T-helper 2 cell treated with Interferon-gamma antibody and Interleukin-4, amounts not matched to agents 100 ng/mL and 5 ng/mL, for 36 hours (primary cell): Measurements from ENCODE around the gene HLCS. TPM values are rescaled to one million over a fixed set of nuclear protein-coding genes. Genes with fewer than 3 reads are reported as not detected.

Experiments used
- intact Hi-C: fragments of 100-400 bp; cut with micrococcal nuclease; formaldehyde crosslinking; loops from one replicate; pipeline ENCODE4 v1.15.1; 2023
- total RNA-seq: library from RNA; stranded (reverse); gene quantifications from 2 replicates; pipeline ENCODE4 v1.2.3, GENCODE V29; 2022

Gene HLCS
- total RNA-seq, 1 donor from 2014 or later: 19.4 TPM

GRCh38 chr21:36852864-36853263 is 113.6 kb downstream of the HLCS start:
- intact Hi-C loops: no loop called here

DNA sequence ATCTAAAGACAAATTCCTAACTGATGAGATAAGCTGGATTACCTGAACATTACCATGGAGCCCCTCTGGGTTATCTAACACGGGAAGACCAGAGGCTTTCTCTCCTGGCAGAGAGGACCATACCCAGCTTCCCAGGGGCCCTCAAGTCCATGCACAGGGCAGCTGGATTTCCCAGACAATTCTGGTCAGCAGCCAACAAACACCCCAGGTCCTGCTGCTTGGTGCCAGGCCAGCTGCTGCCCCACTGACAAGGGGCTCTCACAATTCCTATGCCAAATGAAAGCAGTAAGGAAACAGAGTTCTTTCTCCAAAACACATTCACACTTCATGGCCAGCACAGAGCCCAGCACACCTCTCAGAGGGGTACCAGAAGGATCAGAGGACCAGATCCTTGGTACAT is 114.2 kb downstream of the HLCS start:
- intact Hi-C loops: no loop called here

DNA sequence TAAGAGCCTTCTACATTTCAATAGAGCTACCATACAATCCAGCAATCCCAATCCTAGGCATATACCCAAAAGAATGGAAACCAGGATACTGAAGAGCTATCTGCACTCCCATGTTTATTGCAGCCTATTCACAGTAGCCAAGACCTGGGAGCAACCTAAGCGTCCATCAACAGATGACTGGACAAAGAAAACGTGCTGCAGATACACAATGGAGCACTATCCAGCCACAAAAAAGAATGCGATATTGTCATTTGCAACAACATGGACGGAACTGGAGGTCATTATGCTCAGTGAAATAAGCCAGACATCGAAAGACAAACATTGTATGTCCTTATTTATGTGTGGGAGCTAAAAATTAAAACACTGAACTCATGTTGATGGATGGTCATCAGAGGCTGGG is 115.3 kb downstream of the HLCS start:
- intact Hi-C loops: no loop called here

GRCh38 chr21:36850372-36850771 is 116.1 kb downstream of the HLCS start:
- intact Hi-C loops: no loop called here

DNA sequence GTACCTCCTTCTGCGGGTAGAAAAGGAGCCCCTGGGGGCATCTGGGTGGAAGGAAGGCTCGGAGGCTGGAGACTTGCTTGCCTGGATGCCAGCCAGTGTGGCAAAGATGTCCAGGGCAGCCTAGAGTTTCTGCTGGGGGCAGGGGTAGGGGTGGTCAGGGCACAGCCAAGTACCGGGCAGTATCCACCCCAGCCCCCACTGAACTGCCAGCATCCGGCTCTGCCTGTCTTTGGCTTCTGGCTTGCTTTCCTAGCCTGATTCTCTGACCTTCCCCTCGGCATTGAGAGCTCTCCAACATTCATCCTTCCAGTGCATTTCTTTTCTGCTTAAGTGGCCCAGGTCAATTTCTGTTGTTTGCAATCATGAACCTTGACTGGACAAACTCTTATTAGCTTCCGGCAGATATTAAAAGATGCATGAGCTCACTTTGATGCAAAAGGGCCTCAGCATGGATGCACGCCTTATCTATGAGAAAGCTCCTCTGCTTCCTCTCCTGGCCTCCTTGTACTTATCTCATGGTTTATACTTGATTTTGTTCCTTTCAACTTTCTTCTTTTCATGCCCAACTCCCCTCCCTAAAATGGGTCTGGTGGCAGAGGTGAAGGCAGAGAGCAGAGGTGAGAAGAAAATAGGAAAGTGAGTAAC is 116.9 kb downstream of the HLCS start:
- intact Hi-C loops: no loop called here

DNA sequence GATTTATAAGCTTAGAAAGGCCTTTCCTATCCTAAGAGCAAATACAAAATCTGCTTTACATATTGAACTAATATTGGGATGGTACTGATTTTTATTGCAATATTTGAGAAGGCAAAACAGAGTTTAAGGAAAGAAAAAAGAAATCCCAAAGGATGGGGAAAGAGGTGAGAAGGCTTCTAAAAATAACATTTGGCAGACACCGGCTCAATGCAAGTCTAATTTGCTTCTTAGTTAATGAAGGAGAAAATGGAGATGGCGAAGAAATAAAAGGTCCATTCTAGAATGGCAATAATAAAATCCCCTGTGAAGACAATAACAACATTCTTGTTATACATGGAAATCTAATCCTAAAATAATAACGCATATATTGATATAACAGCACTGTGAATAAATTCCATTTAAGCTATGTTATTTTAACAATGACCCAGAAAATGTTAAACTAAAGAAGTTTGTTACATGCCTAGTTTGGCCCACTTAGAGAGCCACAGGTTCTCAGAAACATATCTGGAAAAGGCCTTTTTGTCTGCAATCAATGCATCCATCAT is 117.7 kb downstream of the HLCS start:
- intact Hi-C loops: no loop called here

DNA sequence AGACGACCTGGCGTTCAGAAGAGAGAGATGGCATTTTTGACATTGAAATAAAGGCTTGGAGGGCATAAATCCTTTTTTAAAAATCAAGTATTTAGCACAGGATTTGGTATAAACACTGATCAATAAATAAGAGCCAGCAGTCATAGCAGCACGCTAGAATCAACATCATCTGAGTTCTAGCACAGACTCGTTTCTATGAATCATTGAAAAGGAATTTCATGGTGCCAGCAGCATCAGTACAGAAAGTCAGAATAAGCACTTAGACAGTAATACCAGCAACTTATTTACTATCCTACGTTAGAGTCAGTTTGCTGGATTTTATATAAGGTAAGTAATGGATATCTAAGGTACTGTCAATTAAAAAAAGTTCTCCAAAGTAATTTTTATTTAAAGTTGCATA is 119.3 kb downstream of the HLCS start:
- intact Hi-C loops: no loop called here

DNA sequence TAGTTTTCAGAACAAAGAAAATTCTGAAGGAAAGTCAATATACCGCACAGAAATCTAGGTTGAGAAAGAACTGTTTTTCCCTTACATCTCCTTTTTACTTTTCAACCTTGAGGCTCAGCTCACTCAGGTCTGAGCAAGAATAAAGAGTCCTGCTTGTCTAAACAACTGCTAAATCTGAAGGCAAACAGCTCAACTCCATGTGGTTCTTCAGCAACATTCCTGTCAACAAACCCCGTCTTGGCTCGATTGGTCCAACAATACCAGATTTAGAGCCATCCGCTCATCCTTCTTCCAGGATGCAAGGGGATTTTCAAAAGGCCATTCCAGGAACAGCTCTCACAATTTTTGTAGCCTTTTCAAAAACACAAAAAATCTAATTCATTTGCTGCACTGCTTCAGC is 119.8 kb downstream of the HLCS start:
- intact Hi-C loops: no loop called here

GRCh38 chr21:36845790-36846189 is 120.7 kb downstream of the HLCS start:
- intact Hi-C loops: no loop called here

DNA sequence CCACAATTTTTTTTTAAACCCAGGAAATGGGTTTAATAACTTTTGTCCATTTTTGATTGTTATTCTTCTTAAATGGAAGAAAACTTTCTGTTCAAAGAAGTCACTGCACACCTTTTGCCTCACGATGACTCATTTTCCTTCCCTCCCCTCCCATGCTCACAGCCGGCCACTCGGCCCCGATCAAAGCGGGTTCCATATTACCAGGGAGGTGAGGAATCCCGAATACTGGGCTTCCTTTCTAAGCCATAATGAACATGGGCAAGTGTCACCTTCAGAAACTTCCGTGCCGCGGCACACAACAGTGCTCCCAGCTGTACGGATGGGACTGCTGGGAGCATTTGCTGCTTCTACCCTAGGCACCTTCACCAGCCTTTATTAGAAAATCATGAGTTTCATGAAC is 121.4 kb downstream of the HLCS start:
- intact Hi-C loops: no loop called here

- intact Hi-C loops: no loop called here
Observed at GRCh38 chr21:36841866-36842265, 124.6 kb downstream of the HLCS start.

DNA sequence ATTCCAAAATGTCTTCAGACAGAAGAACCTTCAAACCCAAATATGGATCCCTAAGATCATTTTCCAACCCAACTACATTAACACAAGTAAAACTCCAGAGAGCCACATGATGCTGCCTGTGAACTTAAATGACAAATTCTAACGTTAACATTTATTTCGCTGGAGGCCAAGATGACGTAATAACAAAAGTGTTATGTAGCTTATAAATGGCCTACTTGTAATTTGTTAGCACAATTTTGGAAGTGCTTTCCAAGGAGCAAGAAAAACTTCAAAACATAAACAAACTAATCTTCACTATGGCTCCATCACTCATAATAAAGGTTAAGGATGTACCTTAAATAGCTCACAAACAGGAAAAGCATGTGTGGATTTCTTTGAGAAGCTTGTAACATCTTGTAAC is 126.7 kb downstream of the HLCS start:
- intact Hi-C loops: no loop called here

DNA sequence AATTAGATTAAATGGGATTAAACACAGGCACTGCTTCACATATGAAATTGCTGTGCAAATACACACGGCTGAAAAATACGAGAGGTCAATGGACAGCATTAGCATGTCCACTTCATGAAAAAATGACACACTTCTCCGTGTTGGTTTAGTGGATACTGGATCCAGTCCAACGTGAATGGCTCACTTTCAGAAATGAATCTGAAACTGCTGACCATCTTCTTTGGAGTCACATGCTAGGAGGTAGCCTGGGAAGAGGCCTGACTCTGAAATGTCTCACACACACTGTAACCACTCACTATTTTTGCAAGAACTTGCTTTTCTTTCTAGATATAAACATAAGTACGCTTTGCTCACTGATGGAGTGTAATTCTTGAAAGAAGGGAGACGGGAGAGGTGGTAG is 127.3 kb downstream of the HLCS start:
- intact Hi-C loops: no loop called here

DNA sequence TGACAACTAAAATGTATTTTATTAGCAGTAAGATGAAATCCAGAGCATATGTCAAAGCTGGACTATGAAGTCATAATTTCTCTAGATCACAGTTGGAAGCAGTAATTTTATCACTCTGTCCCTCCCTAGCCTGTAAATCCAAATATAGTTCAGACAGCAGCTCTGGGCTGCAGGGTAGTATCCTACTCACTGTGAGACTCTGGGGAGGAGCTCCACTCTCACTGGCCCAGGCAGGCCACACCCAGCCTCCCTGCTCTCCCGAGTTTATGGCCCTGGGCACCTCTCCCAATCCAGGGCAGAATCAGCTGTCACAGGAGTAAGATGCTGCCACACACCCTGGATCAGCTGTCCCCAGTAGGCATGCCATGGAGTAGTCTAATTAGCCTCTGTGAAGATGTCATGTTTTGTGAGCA is 131.1 kb downstream of the HLCS start:
- intact Hi-C loops: no loop called here

GRCh38 chr21:36834192-36834591 is 132.3 kb downstream of the HLCS start:
- intact Hi-C loops: no loop called here

- intact Hi-C loops: no loop called here
Observed at GRCh38 chr21:36830100-36830499, 136.4 kb downstream of the HLCS start.

DNA sequence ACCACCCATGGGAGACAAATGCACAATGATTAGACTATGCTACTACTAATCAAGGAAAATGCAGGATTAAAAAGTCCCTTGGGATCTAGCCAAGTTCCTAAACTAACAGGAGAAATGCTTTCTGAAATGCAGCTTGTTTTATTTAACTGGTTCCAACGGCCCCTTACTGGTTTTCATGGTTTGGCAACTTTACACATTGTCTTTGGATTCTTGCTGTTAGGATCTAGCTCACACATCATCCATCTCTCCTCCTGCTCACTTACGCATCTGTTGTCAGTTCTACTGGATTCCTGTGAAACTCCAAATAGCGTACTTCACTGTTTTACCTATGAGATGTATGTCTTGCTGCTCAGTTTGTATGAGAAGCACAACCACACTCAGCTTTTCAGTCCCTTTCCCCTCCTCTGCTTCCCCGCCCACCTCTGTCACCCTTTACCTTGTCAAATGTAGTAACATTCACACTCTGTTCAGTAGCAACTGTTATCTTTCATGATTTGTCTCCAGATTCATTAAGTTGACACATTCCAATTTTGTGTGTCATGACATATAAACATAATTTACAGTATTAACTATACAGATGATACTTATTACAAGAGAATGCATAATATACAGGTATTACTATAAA is 137.5 kb downstream of the HLCS start:
- intact Hi-C loops: no loop called here

GRCh38 chr21:36828208-36828607 is 138.3 kb downstream of the HLCS start:
- intact Hi-C loops: no loop called here

GRCh38 chr21:36825658-36826057 is 140.8 kb downstream of the HLCS start:
- intact Hi-C loops: no loop called here

DNA sequence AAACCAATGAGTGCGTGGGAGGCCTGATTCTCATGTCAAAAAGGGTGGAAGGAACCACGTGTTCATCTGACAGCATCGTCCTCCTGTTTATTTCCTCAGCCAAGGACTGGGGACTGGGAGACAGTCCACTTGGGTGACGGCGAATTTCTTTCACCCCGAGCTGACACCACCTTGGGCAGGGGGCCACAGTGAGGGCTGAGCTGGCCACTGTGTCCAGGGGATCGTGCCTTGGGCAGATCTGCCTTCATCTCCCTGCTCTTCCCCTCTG is 145.5 kb downstream of the HLCS start:
- intact Hi-C loops: no loop called here

DNA sequence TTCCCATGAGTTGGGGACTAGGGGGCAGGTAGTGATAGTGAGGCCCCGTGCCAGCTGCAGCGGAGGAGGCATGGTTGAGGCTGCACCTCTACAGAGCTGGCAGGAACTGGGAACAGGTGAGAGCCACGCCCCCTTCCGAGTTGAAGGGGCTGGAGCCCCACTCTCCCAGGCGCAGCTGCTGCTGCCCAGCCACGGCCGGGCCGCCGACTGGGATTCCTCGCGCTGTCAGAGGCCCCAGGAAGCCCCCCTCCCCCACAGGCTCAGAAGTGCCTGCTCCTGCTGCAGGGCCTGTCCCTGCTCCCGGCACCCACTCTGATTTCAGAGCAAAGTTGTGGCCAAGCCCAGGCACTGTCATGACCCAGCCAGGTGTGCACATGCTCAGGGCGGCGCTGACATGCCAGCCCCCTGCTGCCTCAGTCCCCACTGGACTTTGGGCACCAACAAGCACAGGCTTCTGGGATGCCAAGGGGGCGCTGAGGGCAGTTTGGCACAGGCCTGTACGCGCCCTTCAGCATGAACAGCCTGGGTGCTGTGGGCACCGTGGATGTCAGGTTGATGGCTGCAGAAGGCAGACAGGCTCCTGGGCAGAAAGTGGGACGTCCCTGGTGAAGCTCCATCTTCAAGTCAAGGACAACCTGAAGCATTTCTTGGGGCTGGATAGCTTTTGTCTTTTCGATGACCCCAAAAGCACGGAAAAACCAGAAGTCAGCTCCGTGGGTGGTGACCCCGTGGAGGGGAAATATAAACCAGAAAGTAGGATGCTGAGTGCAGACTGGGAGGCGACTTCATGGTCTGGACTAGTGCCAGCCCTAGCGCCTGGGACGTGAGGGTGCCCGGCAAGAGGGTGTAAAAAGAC is 146.1 kb downstream of the HLCS start:
- intact Hi-C loops: no loop called here

GRCh38 chr21:36817732-36818450 is 148.6 kb downstream of the HLCS start:
- intact Hi-C loops: no loop called here
